Stimulated activated CD8-positive, alpha-beta memory T cell treated with anti-CD3 and anti-CD28 coated beads, Interleukin-7, amount 100 ng/mL, for 24 hours (primary cell): ENCODE results near the gene TRIM45.
"Not testable (repeated sequence)": the region's sequence is repeated elsewhere in the genome, so short reads cannot be mapped to it uniquely, and the experiment has no call there.

Experiments
- DNase-seq: peaks from one replicate; pipeline ENCODE4 v3.0.0-alpha.2; 2020; ENCODE audit warnings: low read depth

TRIM45 gene, protein sequence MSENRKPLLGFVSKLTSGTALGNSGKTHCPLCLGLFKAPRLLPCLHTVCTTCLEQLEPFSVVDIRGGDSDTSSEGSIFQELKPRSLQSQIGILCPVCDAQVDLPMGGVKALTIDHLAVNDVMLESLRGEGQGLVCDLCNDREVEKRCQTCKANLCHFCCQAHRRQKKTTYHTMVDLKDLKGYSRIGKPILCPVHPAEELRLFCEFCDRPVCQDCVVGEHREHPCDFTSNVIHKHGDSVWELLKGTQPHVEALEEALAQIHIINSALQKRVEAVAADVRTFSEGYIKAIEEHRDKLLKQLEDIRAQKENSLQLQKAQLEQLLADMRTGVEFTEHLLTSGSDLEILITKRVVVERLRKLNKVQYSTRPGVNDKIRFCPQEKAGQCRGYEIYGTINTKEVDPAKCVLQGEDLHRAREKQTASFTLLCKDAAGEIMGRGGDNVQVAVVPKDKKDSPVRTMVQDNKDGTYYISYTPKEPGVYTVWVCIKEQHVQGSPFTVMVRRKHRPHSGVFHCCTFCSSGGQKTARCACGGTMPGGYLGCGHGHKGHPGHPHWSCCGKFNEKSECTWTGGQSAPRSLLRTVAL

DNA sequence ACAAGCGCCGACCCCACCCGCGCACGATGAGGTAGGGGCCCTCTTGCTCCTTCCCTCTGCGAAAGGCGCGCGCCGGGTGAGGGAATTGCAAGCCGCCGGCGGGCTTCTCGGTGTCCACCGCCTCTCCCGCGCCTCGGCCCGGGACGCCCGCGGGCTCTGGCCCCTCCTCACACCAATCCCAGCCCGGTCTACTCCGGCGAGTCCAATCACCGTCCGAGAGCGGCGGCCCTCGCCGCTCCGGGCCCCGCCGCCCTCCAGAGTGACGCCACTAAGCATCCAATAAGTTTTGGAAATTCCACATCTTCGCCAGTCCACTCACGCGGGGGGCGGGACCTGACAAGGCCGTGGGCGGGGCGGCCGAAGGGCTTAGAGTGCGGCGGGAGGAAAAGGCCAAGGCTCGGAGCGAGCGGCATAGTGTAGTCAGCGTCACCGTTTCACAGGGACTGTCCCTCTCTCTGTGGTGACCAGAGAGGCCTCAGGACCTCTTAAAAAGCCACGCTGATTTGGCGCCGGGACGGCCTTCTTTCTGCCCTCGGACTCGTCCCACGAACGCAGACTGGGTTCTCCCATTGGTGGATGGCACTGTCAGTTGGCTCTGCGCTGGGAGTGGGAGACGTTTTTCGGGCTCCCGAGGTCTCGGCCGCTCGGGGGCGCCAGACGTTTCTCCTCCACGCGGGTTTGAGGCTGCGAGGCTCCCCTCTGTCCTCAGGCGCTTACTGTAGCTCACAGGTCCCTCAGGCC, at the start of gene TRIM45:
TRIM45 (minus strand) TSS at position 161 of the 741 bp plus-strand sequence. CDS start 548 bp downstream, outside the sequence.
- peak; percentile 61 for DNase-seq

DNA sequence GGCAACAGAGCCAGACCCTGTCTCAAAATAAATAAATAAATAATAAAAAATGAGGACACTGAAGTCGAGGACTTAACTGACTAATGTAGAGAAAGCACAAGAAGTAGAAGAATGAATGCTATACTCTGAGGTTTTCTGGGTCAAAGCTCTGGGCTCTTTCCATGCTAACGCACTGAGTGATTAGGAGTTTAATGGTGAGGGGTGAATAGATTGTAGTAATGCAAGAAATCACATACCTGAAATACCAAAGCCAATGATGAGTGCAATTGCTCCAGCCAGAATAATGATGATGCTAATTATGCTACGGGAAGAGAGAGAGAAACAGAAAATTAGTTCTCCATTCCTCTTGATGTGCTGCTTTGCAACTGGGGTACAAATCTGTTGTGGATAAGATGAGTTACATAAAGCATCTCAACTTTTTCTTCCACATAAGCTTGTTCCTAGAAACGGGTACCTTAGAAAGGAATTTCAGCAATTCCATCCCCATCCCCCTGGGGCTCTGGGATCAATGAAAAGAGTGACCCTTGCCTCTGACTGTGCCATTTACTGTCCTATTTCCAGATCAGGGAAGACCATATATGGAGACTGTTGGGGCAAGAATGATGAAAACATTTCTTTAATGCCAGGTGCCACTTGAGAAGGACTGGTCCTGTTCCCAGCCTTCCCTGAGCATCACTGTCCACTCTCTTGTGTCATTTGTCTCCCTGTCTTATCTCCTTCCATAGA, 48.5 kb upstream of the TRIM45 start:
- DNase-seq: no peak

DNA sequence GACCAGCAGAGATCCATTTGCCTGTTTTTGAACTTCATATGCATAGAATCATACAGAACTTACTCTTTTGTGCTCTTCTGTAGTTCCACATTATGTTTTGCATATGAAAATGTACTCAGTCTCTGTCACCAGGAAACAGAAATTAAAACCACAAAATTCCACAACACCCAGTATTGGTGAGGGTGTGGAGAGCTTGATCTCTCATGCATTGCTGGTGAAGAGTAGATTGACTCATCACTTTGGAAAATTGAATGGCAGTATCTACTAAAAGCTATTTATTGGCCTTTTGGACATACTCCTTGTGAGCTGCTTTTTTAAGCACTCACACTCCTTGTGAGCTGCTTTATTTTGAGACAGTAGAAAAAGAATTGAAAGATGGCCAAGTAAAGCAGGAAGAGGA, 45.9 kb upstream of the TRIM45 start:
- no peak for DNase-seq

DNA sequence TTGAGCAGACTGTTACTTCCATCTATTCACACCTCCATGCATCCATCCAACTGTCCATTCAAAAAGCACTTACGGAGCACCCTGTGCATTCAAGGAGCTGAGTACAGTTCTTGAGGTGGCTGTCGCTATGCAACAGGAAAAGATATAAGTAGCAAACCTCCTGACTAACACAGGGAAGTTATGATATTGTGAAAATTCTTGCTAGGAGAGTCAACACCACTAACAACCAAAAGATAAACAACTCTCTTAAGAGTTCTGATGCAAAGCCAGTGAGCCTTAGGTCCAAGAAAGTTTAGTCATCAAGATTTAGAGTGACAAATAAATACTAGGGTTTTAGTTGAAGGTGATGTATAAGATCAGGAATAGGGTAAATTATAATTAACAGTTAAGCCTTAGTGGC, 44.5 kb upstream of the TRIM45 start:
- DNase-seq: no peak

DNA sequence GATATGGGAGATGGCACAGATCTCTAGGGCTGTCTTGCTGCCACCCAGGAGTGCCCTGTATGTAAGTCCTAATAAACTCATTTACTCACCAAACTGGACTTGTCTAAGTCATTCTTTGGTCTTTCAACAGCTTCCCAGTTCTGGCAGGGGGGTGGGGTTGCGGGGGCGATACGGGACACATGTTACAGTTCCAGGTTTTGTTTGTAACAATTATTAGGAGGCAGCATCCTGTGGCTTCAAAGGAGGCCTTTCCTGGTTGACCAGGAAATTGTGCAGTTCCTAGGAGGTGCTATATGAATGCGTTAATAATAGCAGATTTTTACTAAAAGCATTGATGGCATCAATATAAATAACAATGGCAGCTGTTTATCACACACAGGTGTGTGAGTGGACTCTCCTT, 42.7 kb upstream of the TRIM45 start:
- no peak for DNase-seq

DNA sequence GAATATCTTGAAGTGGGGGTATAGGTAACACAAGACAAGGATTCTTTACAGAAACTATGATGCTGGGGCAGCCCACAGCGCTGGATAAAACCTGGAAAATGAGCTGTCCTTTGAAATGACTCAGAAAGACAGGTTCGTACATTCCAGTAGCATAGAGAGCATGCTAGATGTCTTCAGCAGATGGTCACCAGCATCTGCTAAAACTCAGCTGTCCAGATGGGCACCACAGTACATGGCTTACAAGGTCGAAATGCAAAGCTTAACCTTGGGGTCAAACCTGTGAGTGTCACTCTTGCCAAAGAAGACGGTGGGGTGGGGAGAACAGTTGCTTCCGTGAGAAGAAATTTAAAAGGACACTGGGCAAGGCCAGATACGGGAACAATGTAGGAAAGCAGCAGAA, 41.3 kb upstream of the TRIM45 start:
- DNase-seq: no peak

DNA sequence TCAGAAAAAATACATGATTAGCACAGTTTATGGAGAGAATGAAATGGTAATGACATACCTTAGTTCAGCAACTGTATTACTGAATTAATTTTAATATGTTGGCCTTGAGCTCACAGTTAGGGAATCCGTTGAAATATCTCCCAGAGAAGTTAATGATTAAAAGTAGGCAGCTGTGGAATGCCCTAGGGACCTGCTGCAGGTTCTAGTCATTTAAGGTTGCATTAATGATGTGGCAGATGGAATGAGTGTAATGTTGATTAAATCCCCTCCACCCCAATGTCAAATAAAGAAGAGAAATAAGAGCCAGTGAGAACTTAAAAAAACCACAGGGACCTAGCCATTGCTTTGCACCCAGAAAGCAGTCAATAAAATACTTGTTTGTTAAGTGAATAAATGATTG, 40.3 kb upstream of the TRIM45 start:
- DNase-seq: no peak

DNA sequence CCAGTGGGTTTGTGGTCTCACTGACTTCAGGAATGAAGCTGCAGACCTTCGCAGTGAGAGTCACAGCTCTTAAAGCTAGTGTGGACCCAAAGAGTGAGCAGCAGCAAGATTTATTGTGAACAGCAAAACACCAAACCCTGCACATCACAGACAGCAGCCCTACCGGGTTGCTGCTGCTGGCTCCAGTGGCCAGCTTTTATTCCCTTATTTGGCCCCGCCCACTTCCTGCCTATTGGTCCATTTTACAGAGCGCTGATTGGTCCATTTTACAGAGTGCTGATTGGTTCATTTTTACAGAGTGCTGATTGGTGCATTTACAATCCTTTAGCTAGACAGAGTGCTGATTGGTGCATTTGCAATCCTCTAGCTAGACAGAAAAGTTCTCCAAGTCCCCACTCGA, 29.8 kb upstream of the TRIM45 start:
- not testable (repeated sequence) for DNase-seq

DNA sequence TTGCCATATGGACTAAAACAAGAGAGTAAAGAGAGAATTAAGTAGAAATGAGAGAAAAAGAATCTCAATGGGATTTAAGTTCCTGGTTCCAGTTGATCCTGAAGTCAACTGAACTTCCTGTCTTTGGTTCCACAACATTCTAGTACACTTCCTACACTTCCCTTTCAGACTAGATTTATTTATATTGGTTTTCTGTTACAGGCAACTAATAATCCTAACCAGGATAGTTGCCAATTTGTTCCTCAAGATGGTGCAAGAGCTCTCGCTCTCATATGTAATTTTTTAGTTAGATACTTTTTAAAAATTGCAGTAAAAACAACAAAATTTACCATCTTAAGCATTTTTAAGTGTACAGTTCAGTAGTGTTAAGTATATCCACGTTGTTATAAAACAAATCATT, 28.8 kb upstream of the TRIM45 start:
- DNase-seq: no peak

DNA sequence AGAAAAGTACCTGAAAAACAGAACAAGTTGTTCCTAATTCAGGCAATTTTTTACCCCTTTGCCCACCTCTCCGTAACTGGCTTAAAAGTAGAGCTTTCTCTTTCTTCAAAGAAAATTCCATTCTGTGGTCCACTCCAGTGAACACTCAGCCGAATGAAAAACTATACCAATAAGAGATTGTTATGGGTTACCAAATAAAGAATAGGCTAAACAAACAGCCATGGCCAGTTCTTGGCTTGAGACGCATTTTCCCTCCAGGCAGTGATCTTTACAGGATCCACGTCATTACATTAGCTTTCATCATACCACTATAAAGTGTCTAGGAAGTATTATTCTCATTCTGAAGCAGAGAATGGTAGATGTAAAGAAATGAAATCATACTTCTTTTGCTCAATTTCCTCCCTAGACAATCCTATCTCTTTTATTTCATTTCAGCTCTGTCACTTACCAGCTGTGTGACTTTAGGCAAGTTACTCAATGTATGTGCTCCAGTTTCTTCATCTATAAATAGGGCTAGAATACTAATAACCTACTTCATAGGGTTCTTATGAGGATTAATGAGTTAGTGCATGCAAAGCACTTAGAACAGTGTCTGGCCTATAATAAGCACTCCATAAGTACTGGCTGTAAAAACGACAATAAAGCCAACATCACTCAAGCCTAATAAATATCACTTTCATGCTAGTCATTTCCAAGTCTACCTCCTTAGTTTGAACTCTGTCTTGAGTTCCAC, 26.5 kb upstream of the TRIM45 start:
- no peak for DNase-seq

DNA sequence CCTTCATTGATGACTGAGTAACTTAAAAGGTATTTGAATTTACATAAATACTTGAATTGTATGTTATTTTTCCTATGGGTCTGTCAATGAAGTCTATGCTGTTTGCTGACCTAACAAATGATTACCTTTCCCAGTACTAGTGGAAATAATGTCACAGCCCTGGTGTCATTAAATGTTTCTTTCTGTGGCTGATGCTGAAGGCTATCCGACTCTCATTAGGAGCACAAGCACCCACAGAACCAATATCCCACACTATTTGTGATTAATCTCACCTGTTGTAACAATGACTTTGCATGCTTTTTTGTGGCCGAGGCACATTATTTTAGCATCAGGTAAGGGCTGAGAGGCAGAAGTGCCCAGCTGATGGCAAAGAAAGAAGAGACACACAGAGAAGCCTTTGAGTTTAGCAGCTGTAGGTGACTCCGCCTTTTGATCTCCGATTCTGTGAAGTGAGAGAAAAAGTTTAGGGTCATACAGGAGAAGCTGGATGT, 25.8 kb upstream of the TRIM45 start:
- DNase-seq: no peak

DNA sequence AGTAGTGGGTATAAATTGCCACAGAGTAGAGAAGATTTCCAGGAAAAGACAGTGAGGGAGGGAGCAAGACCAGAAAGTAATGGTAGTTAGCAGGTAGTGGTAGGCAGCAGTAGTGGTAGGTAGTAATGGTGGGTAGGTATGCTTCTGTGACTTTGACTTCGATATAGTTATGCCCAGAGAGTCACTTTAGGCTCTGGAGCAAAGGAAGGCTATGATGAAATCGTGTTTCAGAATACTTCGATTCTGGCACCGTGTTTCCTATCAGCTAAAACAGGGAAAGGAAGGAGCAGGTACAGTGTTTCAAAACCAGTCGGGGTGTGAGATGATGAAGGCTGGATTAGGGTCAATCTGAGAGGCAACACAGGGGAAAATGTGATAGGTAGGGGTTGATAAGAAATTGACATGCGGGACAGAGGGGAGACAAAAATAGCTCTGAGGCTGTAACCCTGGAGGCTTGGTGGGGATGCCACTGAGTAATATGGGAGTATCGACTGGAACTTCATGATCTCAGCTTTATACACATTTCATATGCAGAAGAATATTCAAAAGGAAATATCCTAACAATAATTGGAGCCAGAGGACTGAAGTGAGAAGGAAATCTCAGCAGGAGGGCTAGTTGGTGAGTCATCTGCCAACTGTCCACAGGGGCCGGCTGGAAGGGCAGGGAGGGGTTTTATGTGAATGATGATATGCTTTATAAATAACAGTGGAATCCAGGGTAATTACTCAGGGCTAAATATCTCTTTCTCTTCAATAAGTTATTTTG, 25.2 kb upstream of the TRIM45 start:
- no peak for DNase-seq

DNA sequence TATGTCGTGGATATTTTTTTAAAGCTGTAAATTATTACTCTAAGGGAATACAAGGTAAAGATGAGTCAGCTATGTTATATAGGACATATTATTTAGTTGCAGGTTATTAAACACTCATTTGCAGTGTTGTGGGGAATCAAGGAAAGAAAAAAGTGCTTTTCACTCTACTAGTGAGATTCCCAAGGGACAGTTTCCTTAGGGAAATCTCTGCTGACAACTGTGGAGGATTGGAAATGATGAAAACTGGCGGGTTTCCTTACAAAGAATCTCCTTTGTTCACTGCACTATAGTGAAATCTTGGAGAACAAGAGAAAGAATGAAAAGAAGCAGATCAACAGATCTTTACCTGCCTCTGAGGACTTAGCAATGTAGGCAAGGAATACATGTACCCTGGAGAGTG, 24.5 kb upstream of the TRIM45 start:
- DNase-seq: no peak

DNA sequence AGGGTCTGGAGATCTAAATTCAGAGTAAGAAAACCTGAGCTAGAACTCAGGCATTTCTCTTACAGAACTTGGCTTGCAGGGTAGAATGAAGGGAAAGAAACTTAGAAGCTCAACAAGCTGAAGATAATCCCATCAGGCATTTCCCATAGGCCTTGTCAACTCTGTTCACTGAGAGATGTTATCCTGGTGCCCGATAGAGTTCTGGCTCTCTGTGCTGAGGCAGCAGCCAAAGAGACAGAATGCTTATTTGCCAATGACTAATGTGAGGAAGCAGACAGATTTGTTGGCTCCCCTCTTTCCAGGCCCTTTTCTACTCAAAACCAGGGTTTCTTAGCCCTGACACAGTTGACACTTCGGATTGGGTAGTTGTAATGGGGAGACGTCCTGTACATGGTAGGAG, 22.3 kb upstream of the TRIM45 start:
- no peak for DNase-seq

DNA sequence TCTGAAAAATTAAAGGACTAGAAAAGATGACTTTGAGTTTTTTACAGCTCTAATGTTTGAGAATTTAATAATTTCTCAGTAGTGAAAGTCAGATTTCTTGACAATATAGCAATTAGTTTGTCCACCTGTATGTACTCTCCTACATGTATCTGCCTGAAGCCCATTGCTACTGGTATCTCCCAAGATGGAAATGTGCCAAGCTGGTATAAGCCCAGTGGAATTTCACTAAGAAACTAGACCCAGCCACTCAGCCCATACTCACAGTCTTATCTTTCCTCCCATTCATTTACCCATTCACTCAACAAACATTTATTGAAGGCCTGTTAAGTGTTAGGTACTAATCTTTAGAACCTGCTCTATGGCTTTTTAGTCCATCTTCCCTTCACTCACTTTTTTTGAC, 21.6 kb upstream of the TRIM45 start:
- DNase-seq: no peak

DNA sequence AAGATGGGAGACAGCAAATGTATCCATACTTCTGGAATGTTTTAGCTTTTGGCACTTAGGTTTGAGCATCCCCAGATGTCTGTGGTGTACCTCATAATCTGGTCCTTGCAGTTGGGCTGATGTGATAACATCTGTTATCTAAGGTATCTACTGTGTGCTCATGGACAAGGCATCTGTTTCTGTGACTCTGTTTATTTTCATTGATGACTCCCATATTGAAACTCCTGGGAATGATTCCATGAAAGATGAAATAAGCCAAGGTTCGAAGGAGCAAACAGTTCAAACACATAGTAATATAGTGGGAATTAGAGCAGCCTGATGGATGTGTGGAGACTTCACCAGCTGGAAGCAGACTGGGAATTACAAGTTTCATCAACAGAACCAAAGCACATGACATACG, 20.7 kb upstream of the TRIM45 start:
- DNase-seq: no peak

DNA sequence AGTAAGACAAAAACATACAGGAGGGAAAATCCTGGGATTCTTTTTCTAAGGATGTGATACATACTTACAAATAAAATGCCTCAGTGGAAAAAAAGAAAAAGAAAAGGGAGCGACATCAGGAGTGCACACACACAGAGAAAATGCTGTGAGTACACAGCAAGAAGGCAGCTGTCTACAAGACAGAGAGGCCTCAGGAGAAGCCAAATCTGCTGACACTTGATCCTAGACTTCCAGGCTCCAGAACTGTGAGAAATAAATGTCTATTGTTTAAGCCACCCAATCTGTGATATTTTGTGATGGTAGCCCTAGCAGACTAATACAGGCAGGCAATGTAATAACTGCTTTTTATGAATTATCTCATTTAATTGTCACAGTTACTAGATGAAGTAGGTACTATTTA, 17.0 kb upstream of the TRIM45 start:
- DNase-seq: no peak

DNA sequence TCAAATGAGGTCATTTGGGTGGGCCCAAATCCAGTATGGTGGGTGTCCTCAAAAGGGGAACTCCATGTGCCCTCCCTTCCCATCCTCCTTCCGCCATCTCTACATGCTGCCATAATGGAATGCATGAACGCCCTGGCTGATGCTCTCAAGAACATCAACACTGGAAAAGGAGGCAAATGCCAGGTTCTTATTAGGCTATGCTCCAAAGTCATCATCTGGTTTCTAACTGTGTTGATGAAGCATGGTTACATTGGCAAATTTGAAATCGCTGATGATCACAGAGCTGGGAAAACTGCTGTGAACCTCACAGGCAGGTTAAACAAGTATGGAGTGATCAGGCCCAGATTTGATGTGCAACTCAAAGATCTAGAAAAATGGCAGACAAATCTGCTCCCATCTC, 16.6 kb upstream of the TRIM45 start:
- DNase-seq: no peak

DNA sequence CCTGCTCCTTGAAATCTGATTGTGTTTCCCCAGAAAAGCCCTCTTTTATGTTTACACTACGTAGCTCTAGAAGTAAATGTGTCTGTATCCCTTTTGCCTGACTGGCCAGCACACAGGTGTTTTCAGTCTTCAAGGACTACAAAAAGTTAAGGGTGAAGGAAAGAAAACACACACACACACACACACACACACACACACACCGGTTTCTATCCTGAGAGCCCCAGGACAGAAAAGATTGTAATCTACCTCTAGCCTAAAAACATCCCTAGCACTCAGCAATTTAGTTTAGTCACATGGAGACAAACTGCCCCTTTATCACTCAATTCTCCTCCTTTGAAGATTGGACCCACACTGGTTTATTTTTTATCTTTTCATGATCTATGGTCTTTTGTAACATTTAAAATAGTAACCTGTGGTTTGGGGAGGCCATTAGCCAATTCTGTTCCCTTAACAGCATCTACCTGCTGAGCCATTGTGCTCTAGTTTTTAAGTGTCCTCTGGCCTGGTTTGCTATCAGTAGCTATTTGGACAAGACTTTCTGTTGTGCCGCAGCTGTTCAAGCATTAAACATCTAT, 15.8 kb upstream of the TRIM45 start:
- no peak for DNase-seq

DNA sequence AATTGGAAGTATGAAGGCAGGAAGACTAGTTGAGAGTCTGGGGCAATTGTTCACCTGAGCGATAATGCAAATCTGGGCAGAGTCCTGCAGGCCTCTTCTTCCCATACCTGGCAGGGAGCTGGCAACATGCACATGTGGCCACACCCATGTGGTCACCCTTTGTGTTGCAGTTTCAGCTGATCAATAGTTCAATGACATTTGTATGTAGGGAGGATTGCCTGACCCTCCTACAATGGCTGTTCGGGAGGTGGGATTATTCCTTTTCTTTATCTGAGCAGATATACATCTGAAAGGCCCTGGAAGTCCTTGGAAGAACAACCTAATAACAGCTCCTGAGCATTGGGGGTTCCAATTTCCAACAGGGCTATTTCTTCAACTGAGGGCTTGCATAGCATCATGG, 15.2 kb upstream of the TRIM45 start:
- DNase-seq: no peak

DNA sequence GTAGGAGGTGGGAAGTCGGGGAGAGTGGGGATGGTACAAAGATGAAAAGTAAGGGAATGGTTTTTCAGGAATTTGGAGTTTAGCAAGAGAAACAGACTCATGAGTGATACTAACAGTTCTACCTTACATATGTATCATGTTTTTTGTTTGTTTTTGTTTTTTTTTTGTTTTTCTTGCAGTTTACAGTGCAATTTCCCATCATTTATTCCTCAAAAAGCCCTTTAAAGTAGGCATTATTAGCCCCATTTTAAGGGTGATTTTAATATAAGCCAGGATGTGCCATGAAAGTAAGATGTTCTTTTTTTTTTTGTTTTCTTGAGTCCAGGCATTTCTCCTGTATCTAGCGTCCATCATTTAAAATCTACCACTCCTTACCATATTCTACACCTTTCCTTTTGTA, 13.8 kb upstream of the TRIM45 start:
- no peak for DNase-seq
